HUES6 (cell line): ENCODE results near the gene BICD2.

Experiments
- H3K27ac ChIP-seq: 2 replicates; pipeline ENCODE4 v1.7.0; 2013; ENCODE audit warnings: low read depth, mild to moderate bottlenecking, low read length, inconsistent platforms
- H3K27me3 ChIP-seq: 2 replicates; pipeline ENCODE4 v1.6.1; 2013; ENCODE audit warnings: low read length; ENCODE audit not compliant: control insufficient read depth, insufficient read depth
- H3K36me3 ChIP-seq: 2 replicates; pipeline ENCODE4 v1.6.1; 2013; ENCODE audit warnings: low read length; ENCODE audit not compliant: control insufficient read depth, insufficient read depth
- H3K4me1 ChIP-seq: 2 replicates; pipeline ENCODE4 v1.6.1; 2013; ENCODE audit warnings: low read length; ENCODE audit not compliant: control insufficient read depth, insufficient read depth
- H3K4me3 ChIP-seq: 2 replicates; pipeline ENCODE4 v1.5.1; 2013; ENCODE audit warnings: low read depth, low read length
- H3K9ac ChIP-seq: one replicate; pipeline ENCODE4 v1.6.1; 2013; ENCODE audit warnings: mild to moderate bottlenecking, low read length
- H3K9me3 ChIP-seq: 2 replicates; pipeline ENCODE4 v1.6.1; 2013; ENCODE audit warnings: low read depth, low read length; ENCODE audit not compliant: control insufficient read depth, insufficient read depth

Gene BICD2

GRCh38 chr9:92795000-92795399 lies 30.4 kb upstream of the BICD2 start:
- no peak overlapping the region for H3K4me3 ChIP-seq
- no peak overlapping the region for H3K9ac ChIP-seq
- no peak overlapping the region for H3K27ac ChIP-seq
- no peaks in the 10 kb centered on the region for H3K36me3 ChIP-seq
- H3K9me3 ChIP-seq, result no peaks in the 10 kb centered on the region
- H3K4me1 ChIP-seq, result no peaks in the 10 kb centered on the region
- peaks cover 3% of the 10 kb centered on the region; the same call in 1 of the 2 replicates for H3K27me3 ChIP-seq

- Histone ChIP-seq H3K4me3 (no peak overlapping the region), H3K27me3 (peaks cover 3% of the 10 kb centered on the region; the same call in 1 of the 2 replicates), H3K4me1 (no peaks in the 10 kb centered on the region), H3K9ac (no peak overlapping the region), H3K36me3 (no peaks in the 10 kb centered on the region), H3K9me3 (no peaks in the 10 kb centered on the region), H3K27ac (no peak overlapping the region)
Observed at GRCh38 chr9:92794426-92794825, 29.8 kb upstream of the BICD2 start.

GRCh38 chr9:92790542-92791527 lies 26.2 kb upstream of the BICD2 start:
- Histone ChIP-seq H3K9ac (no peak overlapping the region), H3K36me3 (no peaks in the 10 kb centered on the region), H3K27ac (no peak overlapping the region), H3K9me3 (no peaks in the 10 kb centered on the region), H3K27me3 (peaks cover 3% of the 10 kb centered on the region; the same call in 1 of the 2 replicates), H3K4me1 (no peaks in the 10 kb centered on the region), H3K4me3 (no peak overlapping the region)

DNA sequence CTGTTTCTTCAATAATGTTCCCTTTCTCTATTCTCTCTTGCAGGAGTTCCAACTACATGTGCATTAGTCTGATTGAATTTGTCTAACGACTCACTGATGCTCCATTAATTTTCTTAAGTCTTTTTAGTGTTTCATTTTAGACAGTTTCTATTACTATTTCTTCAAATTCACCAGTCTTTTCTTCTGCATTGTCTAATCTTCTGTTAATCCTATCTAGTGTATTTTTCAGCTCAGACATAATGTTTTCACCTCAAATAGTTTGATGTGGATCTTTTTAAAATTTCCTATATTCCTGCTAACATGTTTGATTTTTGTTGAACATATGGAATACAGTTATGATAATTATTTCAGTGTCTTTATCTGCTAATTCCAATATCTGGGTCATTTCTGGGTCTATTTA lies 21.7 kb upstream of the BICD2 start:
- Histone ChIP-seq H3K4me3 (no peak overlapping the region), H3K36me3 (no peaks in the 10 kb centered on the region), H3K27me3 (no peaks in the 10 kb centered on the region), H3K27ac (no peak overlapping the region), H3K4me1 (no peaks in the 10 kb centered on the region), H3K9me3 (peaks cover 5% of the 10 kb centered on the region; the same call in 1 of the 2 replicates), H3K9ac (no peak overlapping the region)

GRCh38 chr9:92781899-92782298 lies 17.3 kb upstream of the BICD2 start:
- Histone ChIP-seq H3K27me3 (no peaks in the 10 kb centered on the region), H3K27ac (no peak overlapping the region), H3K9ac (no peak overlapping the region), H3K4me1 (no peaks in the 10 kb centered on the region), H3K9me3 (peaks cover 10% of the 10 kb centered on the region), H3K4me3 (no peak overlapping the region), H3K36me3 (no peaks in the 10 kb centered on the region)

DNA sequence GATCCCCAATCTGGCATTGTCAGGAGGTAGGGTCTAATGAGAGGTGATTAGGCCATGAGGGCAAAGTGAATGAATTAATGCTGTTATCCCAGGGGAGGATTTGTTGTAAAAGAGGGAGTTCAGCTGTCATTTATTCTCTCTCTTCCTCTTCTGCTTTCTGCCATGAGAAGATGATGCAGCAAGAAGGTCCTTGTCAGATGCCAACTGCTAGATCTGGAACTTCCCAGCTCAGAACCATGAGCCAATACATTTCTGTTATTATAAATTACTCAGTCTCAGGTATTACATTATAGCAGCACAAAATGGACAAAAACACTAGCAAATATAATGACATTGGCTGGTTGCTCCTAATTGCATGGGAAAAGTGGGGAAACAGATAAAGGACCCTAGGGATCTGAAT lies 15.6 kb upstream of the BICD2 start:
- no peaks in the 10 kb centered on the region for H3K4me1 ChIP-seq
- peaks cover 10% of the 10 kb centered on the region for H3K9me3 ChIP-seq
- H3K27ac ChIP-seq, result no peak overlapping the region
- H3K36me3 ChIP-seq, result no peaks in the 10 kb centered on the region
- no peak overlapping the region for H3K4me3 ChIP-seq
- no peaks in the 10 kb centered on the region for H3K27me3 ChIP-seq
- no peak overlapping the region for H3K9ac ChIP-seq

- Histone ChIP-seq H3K9me3 (peaks cover 5% of the 10 kb centered on the region), H3K4me3 (no peak overlapping the region), H3K27ac (no peak overlapping the region)
Observed at GRCh38 chr9:92775466-92775865, 10.8 kb upstream of the BICD2 start.

GRCh38 chr9:92774274-92774673 lies 9.6 kb upstream of the BICD2 start:
- H3K9me3 ChIP-seq, result peaks cover 5% of the 10 kb centered on the region
- H3K27ac ChIP-seq, result no peak overlapping the region
- H3K36me3 ChIP-seq, result no peaks in the 10 kb centered on the region
- H3K4me1 ChIP-seq, result peaks cover 14% of the 10 kb centered on the region
- no peak overlapping the region for H3K4me3 ChIP-seq
- no peak overlapping the region for H3K9ac ChIP-seq
- no peaks in the 10 kb centered on the region for H3K27me3 ChIP-seq

More at GRCh38 chr9:92775466-92775865, 10.8 kb upstream of the BICD2 start:
- Histone ChIP-seq H3K4me1 (peaks cover 8% of the 10 kb centered on the region), H3K9ac (no peak overlapping the region), H3K27me3 (no peaks in the 10 kb centered on the region), H3K36me3 (no peaks in the 10 kb centered on the region)

- Histone ChIP-seq H3K27me3 (no peaks in the 10 kb centered on the region), H3K9ac (no peak overlapping the region), H3K4me3 (no peak overlapping the region), H3K27ac (no peak overlapping the region), H3K9me3 (peaks cover 2% of the 10 kb centered on the region), H3K36me3 (no peaks in the 10 kb centered on the region), H3K4me1 (peaks cover 14% of the 10 kb centered on the region)
Observed at GRCh38 chr9:92773810-92774209, 9.2 kb upstream of the BICD2 start.

DNA sequence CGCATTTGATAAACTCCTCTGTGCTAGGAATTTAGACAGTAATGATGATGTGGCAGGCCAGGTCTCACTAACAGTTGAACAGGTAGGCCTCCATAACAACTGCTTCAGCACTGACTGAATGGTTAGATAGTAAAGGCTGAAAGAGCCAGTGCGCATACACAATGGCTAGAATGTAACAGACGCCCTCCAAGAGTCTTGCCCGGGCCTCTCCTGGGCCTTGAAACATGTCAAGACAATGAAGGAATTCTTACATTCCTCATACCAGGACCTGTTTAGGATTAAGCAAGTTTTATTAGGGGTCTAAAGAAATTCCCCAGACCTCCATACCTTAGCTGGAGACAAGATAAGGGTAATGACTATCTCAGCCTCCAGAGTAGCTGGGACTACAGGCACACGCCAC lies 6.7 kb upstream of the BICD2 start:
- no peak overlapping the region for H3K27ac ChIP-seq
- H3K9ac ChIP-seq, result no peak overlapping the region
- no peaks in the 10 kb centered on the region for H3K36me3 ChIP-seq
- no peak overlapping the region for H3K4me3 ChIP-seq
- H3K4me1 ChIP-seq, result peaks cover 14% of the 10 kb centered on the region
- no peaks in the 10 kb centered on the region for H3K9me3 ChIP-seq
- H3K27me3 ChIP-seq, result no peaks in the 10 kb centered on the region

GRCh38 chr9:92770360-92770995 lies 5.8 kb upstream of the BICD2 start:
- H3K9ac ChIP-seq, result no peak overlapping the region
- no peaks in the 10 kb centered on the region for H3K27me3 ChIP-seq
- no peak overlapping the region for H3K4me3 ChIP-seq
- no peaks in the 10 kb centered on the region for H3K36me3 ChIP-seq
- H3K9me3 ChIP-seq, result no peaks in the 10 kb centered on the region
- no peak overlapping the region for H3K27ac ChIP-seq
- H3K4me1 ChIP-seq, result peaks cover 22% of the 10 kb centered on the region
